Prostate gland (tissue), 2 donors: Measurements from ENCODE around the gene TMEM120B.
"Not testable (repeated sequence)": the region's sequence is repeated elsewhere in the genome, so short reads cannot be mapped to it uniquely, and the experiment has no call there.

Experiments
- CTCF ChIP-seq, 4 experiments: fragments of 200-600 bp in 2 of 4; fragments of 450-650 bp in 2 of 4; sonication (generic) in 2 of 4; IDR thresholded peaks; 1 replicate in 3 of 4; 2 replicates in 1 of 4; pipeline ENCODE4 v1.5.1; 2016 to 2019; ENCODE audit warnings: antibody characterized with exemption in 4 of 4, mild to moderate bottlenecking in 2 of 4, moderate library complexity in 2 of 4
- POLR2AphosphoS5 ChIP-seq: sonication (generic); formaldehyde crosslinking; IDR thresholded peaks from one replicate; pipeline ENCODE4 v1.6.1; 2017; ENCODE audit warnings: antibody characterized with exemption

- not testable (repeated sequence) for TF ChIP-seq POLR2AphosphoS5; CTCF (IDR thresholded peaks at IDR 0.05)
Observed at GRCh38 chr12:121679661-121680197, 32.8 kb upstream of the TMEM120B start.
